IPS DF 4.7 (cell line): ENCODE measurements around the gene CYP2E1.
"Not testable (repeated sequence)": the region's sequence is repeated elsewhere in the genome, so short reads cannot be mapped to it uniquely, and the experiment has no call there.

Source experiments
- DNase-seq: peaks from one replicate; pipeline ENCODE4 v3.0.0-alpha.2; 2013; ENCODE audit warnings: low spot score; ENCODE audit errors: extremely low read depth

Gene CYP2E1

DNA sequence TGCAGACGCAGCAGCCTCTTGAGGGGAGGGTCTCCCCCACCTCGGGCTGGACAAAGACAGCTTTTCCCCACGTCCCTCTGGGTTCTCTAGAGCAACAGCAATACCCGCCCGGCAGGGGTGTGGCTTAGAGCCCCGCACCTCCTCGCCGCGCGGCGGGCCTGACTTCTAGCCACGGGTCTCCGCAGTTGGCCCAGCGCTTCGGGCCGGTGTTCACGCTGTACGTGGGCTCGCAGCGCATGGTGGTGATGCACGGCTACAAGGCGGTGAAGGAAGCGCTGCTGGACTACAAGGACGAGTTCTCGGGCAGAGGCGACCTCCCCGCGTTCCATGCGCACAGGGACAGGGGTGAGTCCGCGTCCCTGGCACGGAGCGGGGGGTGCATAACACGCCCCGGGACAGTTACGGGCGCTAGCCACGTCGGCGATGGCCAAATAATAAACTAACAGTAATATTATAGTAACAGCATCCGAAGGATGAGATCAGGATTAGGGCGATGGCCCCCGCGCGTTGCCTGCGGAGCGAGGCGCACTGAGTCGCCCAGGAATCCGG is 1.2 kb downstream of the CYP2E1 start:
- DNase-seq: no peak

- peak; percentile 7 for DNase-seq
Observed at GRCh38 chr10:133528845-133529575, 1.8 kb downstream of the CYP2E1 start.

GRCh38 chr10:133529576-133529946 is 2.4 kb downstream of the CYP2E1 start:
- DNase-seq: no peak

DNA sequence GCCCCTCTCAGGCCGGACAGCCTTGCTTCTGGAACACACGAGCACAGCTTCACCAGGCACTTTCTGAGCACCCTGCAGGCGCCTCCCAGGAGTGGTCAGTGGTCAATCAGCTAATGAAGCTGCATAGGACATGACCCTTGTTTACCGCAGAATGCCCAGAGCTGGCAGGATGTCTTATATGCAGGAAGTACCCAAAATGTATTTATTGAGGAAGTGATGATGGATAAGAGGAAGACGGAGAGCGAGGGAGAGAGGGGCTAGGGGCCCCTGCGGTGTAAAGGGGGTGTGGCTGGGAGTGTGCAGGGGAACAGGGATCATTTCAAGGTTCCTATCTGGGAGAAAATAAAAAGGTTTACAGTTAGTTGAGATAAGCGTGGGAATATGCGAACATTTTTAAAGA is 3.3 kb downstream of the CYP2E1 start:
- DNase-seq: no peak

DNA sequence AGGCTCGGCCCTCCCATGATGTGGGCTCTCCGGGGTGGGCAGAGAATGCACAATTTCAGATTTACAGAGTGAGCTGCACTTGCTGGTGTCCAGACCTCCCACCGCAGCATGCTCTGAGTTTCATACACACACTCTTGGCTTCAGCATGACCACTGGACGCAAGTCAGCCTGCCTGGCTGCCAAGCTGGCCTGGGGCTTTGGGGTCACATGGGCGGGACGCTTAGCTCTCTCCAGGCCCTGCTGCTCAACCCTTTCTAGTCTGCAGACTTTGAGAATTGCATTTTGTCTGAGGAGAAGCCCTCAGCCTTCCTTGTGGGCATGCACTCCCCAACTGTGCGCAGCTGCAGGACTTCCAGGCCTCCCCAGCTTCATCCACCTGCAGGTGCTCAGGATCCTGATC is 5.7 kb downstream of the CYP2E1 start:
- no peak for DNase-seq

DNA sequence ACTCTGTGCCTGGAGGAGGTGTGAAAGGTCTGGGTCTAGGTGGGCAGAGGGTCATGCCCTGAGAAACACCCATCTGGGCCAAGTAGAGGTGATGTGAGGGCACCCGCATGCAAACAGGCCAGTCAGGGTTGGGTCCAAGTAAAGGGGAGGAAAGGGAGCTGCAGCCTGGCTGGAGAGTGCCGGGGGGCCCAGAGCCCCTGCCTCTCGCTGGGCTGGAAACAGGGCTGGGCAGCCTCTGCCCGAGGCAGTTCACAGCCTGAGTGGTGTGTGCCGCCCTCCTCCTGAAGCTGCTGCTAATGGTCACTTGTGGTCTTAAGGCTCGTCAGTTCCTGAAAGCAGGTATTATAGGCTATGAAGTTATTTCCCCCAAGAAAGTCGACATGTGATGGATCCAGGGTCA is 7.3 kb downstream of the CYP2E1 start:
- no peak for DNase-seq

GRCh38 chr10:133536198-133536597 is 9.0 kb downstream of the CYP2E1 start:
- DNase-seq: no peak

DNA sequence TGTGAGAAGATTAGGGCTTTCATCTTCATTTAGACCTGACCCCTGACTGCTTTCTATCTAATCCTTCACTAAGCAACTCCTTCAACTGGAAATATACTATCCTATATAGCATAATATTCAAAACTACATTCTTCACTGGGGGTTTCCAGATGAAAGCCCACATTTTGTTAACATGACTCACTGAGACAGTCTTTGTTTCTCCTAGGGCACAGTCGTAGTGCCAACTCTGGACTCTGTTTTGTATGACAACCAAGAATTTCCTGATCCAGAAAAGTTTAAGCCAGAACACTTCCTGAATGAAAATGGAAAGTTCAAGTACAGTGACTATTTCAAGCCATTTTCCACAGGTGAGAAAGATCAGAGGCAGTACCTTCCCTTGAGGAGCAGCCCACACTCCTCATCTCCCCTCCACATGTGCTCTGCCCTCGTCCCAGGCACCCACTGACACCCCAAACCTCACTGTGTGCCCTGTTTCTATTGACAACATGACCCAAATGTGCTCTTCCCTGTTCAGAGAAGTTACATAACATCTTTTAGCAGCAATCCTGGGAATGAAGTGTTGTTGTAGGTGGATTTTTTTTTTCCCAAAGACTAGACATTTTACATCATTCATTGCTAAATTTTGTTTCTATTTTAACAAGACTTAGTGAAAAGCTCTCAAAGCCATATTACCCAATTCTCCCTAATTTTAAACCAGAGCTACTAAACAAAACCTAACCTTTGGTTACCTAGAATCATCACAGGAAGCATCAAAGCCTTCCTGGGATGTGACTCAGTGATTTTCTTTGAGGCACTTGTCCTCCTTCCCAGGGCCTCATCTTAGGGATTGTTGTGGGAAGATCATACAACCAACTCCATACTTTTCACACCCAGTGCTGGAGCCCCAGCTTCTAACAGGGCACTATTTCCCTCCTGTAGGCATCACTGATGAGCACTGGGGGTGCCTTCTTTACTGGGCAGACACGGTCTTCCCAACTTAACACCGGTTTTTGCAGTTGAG is 10.7 kb downstream of the CYP2E1 start:
- no peak for DNase-seq

- not testable (repeated sequence) for DNase-seq
Observed at GRCh38 chr10:133541441-133541975, 14.3 kb downstream of the CYP2E1 start.

- no peak for DNase-seq
Observed at GRCh38 chr10:133544506-133544905, 17.3 kb downstream of the CYP2E1 start.

DNA sequence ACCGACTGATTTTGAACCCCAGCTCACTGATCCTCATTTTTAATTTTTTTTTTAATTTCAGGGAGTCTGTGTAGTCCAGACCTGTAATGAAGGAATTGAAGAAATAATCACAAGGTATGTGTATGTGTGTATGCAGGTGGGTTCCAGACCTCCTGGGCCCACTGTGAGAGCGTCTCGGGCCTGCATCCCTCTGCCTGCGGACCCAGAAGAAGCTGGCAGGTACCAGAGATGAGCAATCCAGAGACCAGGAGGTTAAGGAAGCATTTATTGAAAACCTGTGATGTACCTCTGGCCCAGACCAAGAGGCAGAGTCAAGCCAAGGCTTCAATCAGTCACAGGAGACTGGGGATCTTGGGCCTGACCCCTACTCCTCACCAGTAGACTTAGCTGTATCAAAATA is 27.4 kb downstream of the CYP2E1 start:
- DNase-seq: no peak

DNA sequence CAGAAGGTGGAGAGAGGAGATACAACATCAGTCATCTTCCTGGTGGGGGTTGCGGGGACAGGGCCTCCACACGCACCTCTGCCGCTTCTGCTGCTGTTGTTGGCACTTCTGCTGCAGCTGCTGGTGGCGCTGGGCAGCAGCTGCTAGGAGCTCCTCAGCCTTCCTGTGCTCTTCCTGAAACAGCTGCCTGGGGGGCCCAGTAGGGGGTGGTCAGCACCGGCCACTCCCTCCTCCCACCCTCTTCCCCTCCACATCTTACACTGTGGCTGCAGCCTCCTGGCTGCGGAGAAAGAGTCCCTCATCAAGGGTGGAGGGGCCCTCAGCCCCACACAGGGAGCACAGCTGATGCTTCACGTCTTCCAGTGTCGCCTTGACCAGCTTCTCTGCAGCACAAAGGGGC is 28.4 kb downstream of the CYP2E1 start:
- no peak for DNase-seq

- DNase-seq: no peak
Observed at GRCh38 chr10:133557381-133557780, 30.2 kb downstream of the CYP2E1 start.

GRCh38 chr10:133559216-133559615 is 32.1 kb downstream of the CYP2E1 start:
- DNase-seq: no peak

DNA sequence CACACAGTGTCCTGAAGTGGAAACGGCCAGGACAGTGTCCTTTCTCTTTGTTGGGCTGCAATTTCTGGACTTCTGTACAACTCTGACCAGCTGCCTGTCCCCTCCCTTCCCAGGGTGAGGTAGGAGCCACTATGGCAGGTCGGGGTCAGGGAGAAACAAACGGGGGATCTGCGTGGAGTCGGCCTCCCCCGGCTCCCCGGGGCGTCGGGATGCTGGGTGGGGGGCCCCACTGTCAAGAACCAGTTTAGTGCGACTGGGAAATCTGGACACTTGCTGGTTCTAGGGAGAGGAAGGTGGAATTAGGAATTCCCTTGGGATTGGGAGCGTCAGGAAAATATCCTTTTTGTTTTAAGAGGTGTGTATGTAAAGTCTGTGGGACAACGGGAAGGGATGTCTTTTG is 37.7 kb downstream of the CYP2E1 start:
- no peak for DNase-seq

DNA sequence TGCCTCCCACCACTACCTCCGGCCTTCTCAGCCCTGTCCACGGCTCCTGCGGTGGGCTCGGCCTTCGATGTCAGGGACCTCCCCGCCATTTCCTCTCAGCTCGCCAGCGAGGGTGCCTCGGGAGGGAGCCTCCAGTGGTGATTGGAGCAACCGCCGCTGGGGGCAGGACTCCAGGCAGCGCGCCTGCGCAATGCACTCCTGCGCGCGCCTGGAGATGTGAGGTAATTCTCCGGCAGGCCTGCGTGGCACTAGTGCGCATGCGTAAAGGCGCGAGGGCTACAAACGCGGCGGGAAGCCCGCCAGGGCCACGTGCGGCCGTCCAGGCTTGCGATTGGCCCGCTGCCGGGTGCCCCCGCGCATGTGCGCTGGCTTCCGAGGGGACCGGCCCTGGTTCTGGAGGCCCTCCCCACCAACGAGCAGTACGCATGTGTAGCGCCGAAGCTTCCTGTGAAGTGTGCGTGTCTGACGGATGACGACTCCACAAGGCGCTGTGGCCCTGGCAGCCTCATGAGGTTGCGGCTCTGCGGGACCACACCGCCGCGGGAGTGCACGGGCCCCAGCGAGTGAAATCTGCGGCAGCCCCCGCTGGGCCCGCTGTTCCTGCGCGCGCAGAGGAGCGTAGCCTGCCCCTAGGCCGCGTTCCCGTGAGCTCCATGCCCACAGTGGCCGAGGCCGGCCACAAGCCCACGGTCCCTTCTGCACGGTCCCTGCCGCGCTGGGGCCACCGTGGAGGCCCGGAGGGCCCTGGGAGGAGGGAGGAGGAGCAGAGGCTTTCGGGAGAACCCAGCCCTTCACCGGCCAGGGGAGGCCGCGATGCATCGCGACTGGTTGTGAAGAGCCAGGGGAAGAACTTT is 38.5 kb downstream of the CYP2E1 start, which contains the start of gene SYCE1:
TSS of gene SYCE1 (minus strand) at position 143 of the 854 bp plus-strand sequence. CDS start at position 89, 54 bp downstream.
- no peak for DNase-seq

GRCh38 chr10:133567119-133567518 is 40.0 kb downstream of the CYP2E1 start:
- no peak for DNase-seq

DNA sequence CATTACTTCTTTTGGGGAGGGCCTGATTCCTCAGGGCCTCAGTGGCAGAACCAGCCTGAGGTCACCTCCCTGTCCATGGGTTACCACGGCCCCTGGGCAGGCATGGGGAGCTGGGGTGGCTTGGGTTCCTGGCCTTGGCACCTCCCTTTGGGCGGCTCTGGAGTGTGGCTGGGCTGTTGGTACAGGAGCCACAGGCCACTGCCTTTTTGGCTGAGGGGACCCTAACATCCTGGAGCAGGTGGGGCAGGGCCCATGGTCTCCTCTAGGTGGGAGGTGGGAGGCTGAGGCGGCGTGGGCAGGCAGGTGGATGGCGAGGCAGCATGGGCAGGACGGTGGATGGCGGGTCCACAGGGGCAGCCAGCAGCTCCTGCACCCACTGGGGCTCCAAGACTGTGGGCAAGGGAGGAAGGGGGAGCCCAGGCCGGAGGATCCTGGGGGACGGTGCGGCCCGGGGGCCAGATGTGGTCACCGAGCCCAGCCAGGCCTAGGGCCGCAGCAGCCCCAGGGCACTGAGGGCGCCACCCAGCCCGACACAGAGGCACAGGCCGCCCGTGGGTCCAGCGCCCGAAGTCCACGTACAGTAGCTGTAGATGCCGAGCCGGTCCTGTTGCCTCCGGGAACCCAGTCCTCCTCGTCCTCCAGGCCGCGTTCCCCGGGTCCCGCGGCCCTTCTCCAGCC is 40.6 kb downstream of the CYP2E1 start:
- DNase-seq: no peak

GRCh38 chr10:133568287-133568614 is 41.1 kb downstream of the CYP2E1 start:
- no peak for DNase-seq

GRCh38 chr10:133568831-133569527 is 41.8 kb downstream of the CYP2E1 start:
- not testable (repeated sequence) for DNase-seq
